B cell (primary cell): Measurements from ENCODE around the gene PRTG. TPM values are rescaled to one million over a fixed set of nuclear protein-coding genes. Genes with fewer than 3 reads are reported as not detected.

Experiments used
- ATAC-seq: fragments of 200-7000 bp; cut with Tn5 transposase; one replicate; pipeline ENCODE4 v1.10.0; 2021; ENCODE audit warnings: low read depth, mild to moderate bottlenecking, moderate number of reproducible peaks, moderate library complexity
- CTCF ChIA-PET: fragments of 350-600 bp; sonication (Branson Sonifier 250); formaldehyde crosslinking; loops from one replicate; lab custom pipeline; 2021; ENCODE audit warnings: antibody characterized with exemption, inconsistent platforms; lab: Charles Lee
- POLR2A ChIA-PET: fragments of 350-600 bp; sonication (Branson Sonifier 250); formaldehyde crosslinking; loops from one replicate; lab custom pipeline; 2021; ENCODE audit warnings: antibody characterized with exemption; lab: Charles Lee
- DNase-seq: peaks from one replicate; pipeline ENCODE4 v3.0.0; 2013
- H2AFZ ChIP-seq: 2 replicates; pipeline ENCODE4 v1.6.1; 2012; ENCODE audit warnings: mild to moderate bottlenecking, low read depth, low read length; ENCODE audit not compliant: insufficient read depth, poor library complexity, severe bottlenecking
- H3K27ac ChIP-seq, 2 donors: 1 replicate in 1 of 2; 2 replicates in 1 of 2; pipeline ENCODE4 v1.5.1; 2012 to 2013; ENCODE audit warnings: low read length in 2 of 2, mild to moderate bottlenecking in 2 of 2, moderate library complexity in 1 of 2
- H3K27me3 ChIP-seq, 4 experiments: fragments of 200-600 bp in 1 of 4; sonication (generic) in 1 of 4; replicated peaks in 1 of 4; 1 replicate in 2 of 4; 2 replicates in 2 of 4; pipeline versions ENCODE4 v1.6.1 to v1.7.0; 2013 to 2016; ENCODE audit warnings: low read length in 3 of 4, mild to moderate bottlenecking in 2 of 4, mixed read lengths in 1 of 4, moderate library complexity in 1 of 4; ENCODE audit not compliant: insufficient read depth in 4 of 4, control insufficient read depth in 3 of 4; ENCODE audit errors: control extremely low read depth in 1 of 4
- H3K36me3 ChIP-seq, 2 experiments: replicated peaks in 1 of 2; 1 replicate in 1 of 2; 2 replicates in 1 of 2; pipeline versions ENCODE4 v1.6.1 to v1.7.1; 2013; ENCODE audit warnings: low read length in 1 of 2; ENCODE audit not compliant: insufficient read depth in 2 of 2, control insufficient read depth in 1 of 2; ENCODE audit errors: control extremely low read depth in 1 of 2, extremely low read depth in 1 of 2
- H3K4me1 ChIP-seq, 2 donors: fragments of 200-600 bp in 1 of 2; sonication (generic) in 1 of 2; 1 replicate in 1 of 2; 2 replicates in 1 of 2; pipeline versions ENCODE4 v1.5.1 to v1.6.1; 2013 to 2017; ENCODE audit warnings: low read length in 2 of 2; ENCODE audit not compliant: control insufficient read depth in 2 of 2, insufficient read depth in 2 of 2
- H3K4me2 ChIP-seq: replicated peaks from 2 replicates; pipeline ENCODE3; 2012; ENCODE audit warnings: mild to moderate bottlenecking, low read depth, low read length; ENCODE audit not compliant: poor library complexity, severe bottlenecking
- H3K4me3 ChIP-seq, 5 experiments: fragments of 200-600 bp in 1 of 5; sonication (generic) in 1 of 5; 1 replicate in 3 of 5; 2 replicates in 2 of 5; pipeline versions ENCODE4 v1.5.1 to v1.7.0; 2011 to 2016; ENCODE audit warnings: low read length in 4 of 5, mild to moderate bottlenecking in 4 of 5, low read depth in 2 of 5, control low read depth in 1 of 5, moderate library complexity in 1 of 5; ENCODE audit not compliant: insufficient read depth in 1 of 5; ENCODE audit errors: control extremely low read depth in 1 of 5, extremely low read depth in 1 of 5
- H3K79me2 ChIP-seq: fragments of 200-600 bp; sonication (generic); one replicate; pipeline ENCODE4 v1.6.0; 2016; ENCODE audit warnings: low read length; ENCODE audit not compliant: control insufficient read depth, insufficient read depth
- H3K9ac ChIP-seq: fragments of 200-600 bp; sonication (generic); 2 replicates; pipeline ENCODE4 v1.6.1; 2017; ENCODE audit warnings: mild to moderate bottlenecking, low read length, moderate library complexity
- H3K9me3 ChIP-seq, 3 donors: one replicate each; pipeline versions ENCODE4 v1.6.1 to v1.7.1; 2013; ENCODE audit warnings: low read length in 2 of 3; ENCODE audit not compliant: control insufficient read depth in 2 of 3, insufficient read depth in 1 of 3; ENCODE audit errors: control extremely low read depth in 1 of 3
- H4K20me1 ChIP-seq: 2 replicates; pipeline ENCODE4 v1.6.0; 2012; ENCODE audit warnings: mild to moderate bottlenecking, low read length; ENCODE audit not compliant: insufficient read depth, control insufficient read depth, poor library complexity, severe bottlenecking
- H3K27ac Mint-ChIP-seq: one replicate; pipeline ENCODE4 v1.8.0; 2021; ENCODE audit warnings: mixed read lengths
- H3K27me3 Mint-ChIP-seq: one replicate; pipeline ENCODE4 v1.8.0; 2021; ENCODE audit warnings: mixed read lengths
- H3K4me1 Mint-ChIP-seq: one replicate; pipeline ENCODE4 v1.8.0; 2021; ENCODE audit warnings: mixed read lengths
- H3K4me3 Mint-ChIP-seq: one replicate; pipeline ENCODE4 v1.8.0; 2021; ENCODE audit warnings: mixed read lengths
- H3K9me3 Mint-ChIP-seq: one replicate; pipeline ENCODE4 v1.8.0; 2022; ENCODE audit warnings: mixed read lengths; ENCODE audit not compliant: insufficient read depth
- EZH2 ChIP-seq: IDR thresholded peaks from 2 replicates; pipeline ENCODE4 v1.6.1; 2012; ENCODE audit warnings: borderline replicate concordance, low read depth, mild to moderate bottlenecking, moderate library complexity, low read length; ENCODE audit not compliant: insufficient read depth, poor library complexity, severe bottlenecking
- WGBS: methylation state at CpG from one replicate; pipeline ENCODE4 v1.1.5; 2013; ENCODE audit warnings: missing lambda C conversion rate; ENCODE audit not compliant: insufficient coverage; 5-methylcytosine and 5-hydroxymethylcytosine counted together
- intact Hi-C: fragments of 100-400 bp; cut with micrococcal nuclease; formaldehyde crosslinking; loops from one replicate; pipeline ENCODE4 v1.10.0; 2022
- polyA plus RNA-seq: library from polyadenylated mRNA; depleted of rRNA; stranded (reverse); fragments of >200 nt; gene quantifications from 2 replicates; pipeline ENCODE4 v1.2.3, GENCODE V29; 2012
- total RNA-seq, 2 donors: library from RNA; stranded (reverse); fragments of 120-200 nt in 1 of 2; gene quantifications; 1 replicate in 1 of 2; 2 replicates in 1 of 2; pipeline versions ENCODE4 v1.2.3 to v1.2.4, GENCODE V29; 2013 to 2022
- TF ChIP-seq, protein P1 (sequence below): fragments of 200-600 bp; IDR thresholded peaks from one replicate; pipeline ENCODE4 v1.8.0; 2022; ENCODE audit warnings: antibody characterized with exemption, mild to moderate bottlenecking

PRTG gene
- total and polyA plus RNA-seq, 2 donors (not counting 1 experiment from before 2014, with no cell fraction given): not detected

DNA sequence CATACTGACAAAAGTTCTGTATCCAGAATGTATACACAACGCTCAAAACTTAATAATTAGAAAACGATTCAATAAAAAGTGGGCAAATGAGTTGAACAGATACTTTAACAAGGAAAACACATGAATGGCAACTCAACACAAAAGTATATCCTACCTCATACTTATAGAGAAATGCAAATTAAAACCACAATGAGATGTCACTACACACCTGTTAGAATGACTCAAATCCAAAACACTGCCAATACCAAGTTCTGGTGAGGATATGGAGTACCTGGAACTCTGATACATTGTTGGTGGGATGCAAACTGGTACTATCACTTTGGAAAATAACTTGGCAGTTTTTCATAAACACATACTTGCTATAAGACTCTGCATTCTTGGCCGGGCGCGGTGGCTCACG is 42.1 kb downstream of the PRTG start:
- H3K4me3 Mint-ChIP-seq: no peak overlapping the region
- ChIA-PET POLR2A (no interaction called here), CTCF (no interaction called here)
- WGBS: 86% methylated on average over 6 of the region's 6 CpGs
- H3K27ac Mint-ChIP-seq: no peak overlapping the region
- no peak for DNase-seq
- Histone ChIP-seq H3K27me3 (peaks cover 0 to 3% (median 0%) of the 10 kb centered on the region in 4 experiments), H4K20me1 (no peaks in the 10 kb centered on the region), H2AFZ (no peak overlapping the region), H3K4me3 (no peak overlapping the region), H3K9me3 (no peaks in the 10 kb centered on the region), H3K27ac (no peak overlapping the region), H3K4me1 (no peaks in the 10 kb centered on the region), H3K9ac (no peak overlapping the region), H3K4me2 (no peak overlapping the region), H3K36me3 (no peaks in the 10 kb centered on the region), H3K79me2 (no peaks in the 10 kb centered on the region)
- no peaks in the 10 kb centered on the region for H3K9me3 Mint-ChIP-seq
- no peak for ATAC-seq
- H3K4me1 Mint-ChIP-seq: no peaks in the 10 kb centered on the region
- H3K27me3 Mint-ChIP-seq: peaks cover 8% of the 10 kb centered on the region
- intact Hi-C loops: no loop called here
- TF ChIP-seq, protein P1, sequence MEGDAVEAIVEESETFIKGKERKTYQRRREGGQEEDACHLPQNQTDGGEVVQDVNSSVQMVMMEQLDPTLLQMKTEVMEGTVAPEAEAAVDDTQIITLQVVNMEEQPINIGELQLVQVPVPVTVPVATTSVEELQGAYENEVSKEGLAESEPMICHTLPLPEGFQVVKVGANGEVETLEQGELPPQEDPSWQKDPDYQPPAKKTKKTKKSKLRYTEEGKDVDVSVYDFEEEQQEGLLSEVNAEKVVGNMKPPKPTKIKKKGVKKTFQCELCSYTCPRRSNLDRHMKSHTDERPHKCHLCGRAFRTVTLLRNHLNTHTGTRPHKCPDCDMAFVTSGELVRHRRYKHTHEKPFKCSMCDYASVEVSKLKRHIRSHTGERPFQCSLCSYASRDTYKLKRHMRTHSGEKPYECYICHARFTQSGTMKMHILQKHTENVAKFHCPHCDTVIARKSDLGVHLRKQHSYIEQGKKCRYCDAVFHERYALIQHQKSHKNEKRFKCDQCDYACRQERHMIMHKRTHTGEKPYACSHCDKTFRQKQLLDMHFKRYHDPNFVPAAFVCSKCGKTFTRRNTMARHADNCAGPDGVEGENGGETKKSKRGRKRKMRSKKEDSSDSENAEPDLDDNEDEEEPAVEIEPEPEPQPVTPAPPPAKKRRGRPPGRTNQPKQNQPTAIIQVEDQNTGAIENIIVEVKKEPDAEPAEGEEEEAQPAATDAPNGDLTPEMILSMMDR: no peak
- no peak for TF ChIP-seq EZH2

DNA sequence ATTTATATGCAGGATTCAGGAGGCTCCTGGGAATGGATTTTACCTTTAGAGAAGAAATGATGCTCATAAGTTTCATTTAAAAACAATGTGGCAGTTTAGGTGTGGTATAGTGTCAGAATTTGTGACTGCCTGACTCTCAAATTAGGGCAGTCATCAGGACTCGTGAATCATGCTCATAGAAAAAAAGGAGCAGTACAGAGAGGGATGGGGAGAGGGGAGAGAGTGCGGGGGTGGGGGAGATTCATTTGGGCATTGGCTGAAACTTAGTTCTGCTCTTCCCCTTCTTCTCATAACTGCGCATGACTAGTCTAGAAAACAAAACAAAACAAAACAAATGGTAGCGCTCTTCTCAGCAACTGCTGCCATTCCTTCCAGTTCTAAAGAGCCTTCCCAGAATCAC is 44.3 kb downstream of the PRTG start:
- H3K4me3 ChIP-seq: no peak overlapping the region
- no peak overlapping the region for H3K4me2 ChIP-seq
- ChIA-PET CTCF (no interaction called here), POLR2A (no interaction called here)
- H4K20me1 ChIP-seq: no peaks in the 10 kb centered on the region
- Mint-ChIP-seq H3K4me3 (no peak overlapping the region), H3K9me3 (no peaks in the 10 kb centered on the region), H3K4me1 (peaks cover 5% of the 10 kb centered on the region), H3K27ac (no peak overlapping the region), H3K27me3 (peaks cover 8% of the 10 kb centered on the region)
- H3K9me3 ChIP-seq: peaks cover 0 to 3% (median 0%) of the 10 kb centered on the region in 3 donors
- no peak for TF ChIP-seq EZH2
- TF ChIP-seq, protein P1: no peak
- no peak overlapping the region for H3K9ac ChIP-seq
- no CpG with 5 or more reads among the region's 4 CpGs for WGBS
- H3K4me1 ChIP-seq: no peaks in the 10 kb centered on the region
- H3K36me3 ChIP-seq: no peaks in the 10 kb centered on the region
- no peaks in the 10 kb centered on the region for H3K79me2 ChIP-seq
- no peak for DNase-seq
- peaks cover 0 to under 1% (median 0%) of the 10 kb centered on the region in 4 experiments for H3K27me3 ChIP-seq
- intact Hi-C loops: no loop called here
- no peak overlapping the region for H3K27ac ChIP-seq
- H2AFZ ChIP-seq: no peak overlapping the region
- ATAC-seq: no peak
